Suprapubic skin (tissue), 4 donors: Measurements from ENCODE around the gene RNASEL. TPM values are rescaled to one million over a fixed set of nuclear protein-coding genes. Genes with fewer than 3 reads are reported as not detected.
"Not testable (repeated sequence)": the region's sequence is repeated elsewhere in the genome, so short reads cannot be mapped to it uniquely, and the experiment has no call there.

ENCODE experiments used
- DNase-seq, 2 donors: peaks; one replicate each; pipeline ENCODE4 v3.0.0-alpha.2; 2019; ENCODE audit warnings: low spot score in 2 of 2
- H3K27ac ChIP-seq: fragments of 200-600 bp; sonication (generic); one replicate; pipeline ENCODE4 v1.5.1; 2019
- H3K27me3 ChIP-seq: fragments of 200-600 bp; sonication (generic); one replicate; pipeline ENCODE4 v1.5.1; 2019
- H3K36me3 ChIP-seq: fragments of 200-600 bp; sonication (generic); one replicate; pipeline ENCODE4 v1.5.1; 2019
- H3K4me1 ChIP-seq: fragments of 200-600 bp; sonication (generic); one replicate; pipeline ENCODE4 v1.5.1; 2019
- H3K4me3 ChIP-seq: fragments of 200-600 bp; sonication (generic); one replicate; pipeline ENCODE4 v1.5.1; 2019; ENCODE audit warnings: mild to moderate bottlenecking
- H3K9me3 ChIP-seq: fragments of 200-600 bp; sonication (generic); one replicate; pipeline ENCODE4 v1.5.1; 2019
- CTCF ChIP-seq, 2 donors: fragments of 200-600 bp in 1 of 2; fragments of 450-650 bp in 1 of 2; sonication (generic) in 1 of 2; IDR thresholded peaks; one replicate each; pipeline ENCODE4 v1.5.1; 2016 to 2019; ENCODE audit warnings: antibody characterized with exemption in 2 of 2, mild to moderate bottlenecking in 1 of 2, moderate library complexity in 1 of 2
- EP300 ChIP-seq: sonication (generic); formaldehyde crosslinking; IDR thresholded peaks from one replicate; pipeline ENCODE4 v1.6.1; 2017; ENCODE audit warnings: antibody characterized with exemption
- POLR2A ChIP-seq, 2 donors: fragments of 450-650 bp; IDR thresholded peaks; one replicate each; pipeline ENCODE4 v1.6.1; 2017; ENCODE audit warnings: antibody characterized with exemption in 2 of 2, mild to moderate bottlenecking in 2 of 2, moderate library complexity in 2 of 2
- POLR2AphosphoS5 ChIP-seq, 3 donors: sonication (generic); formaldehyde crosslinking; IDR thresholded peaks; one replicate each; pipeline ENCODE4 v1.6.1; 2017; ENCODE audit warnings: antibody characterized with exemption in 3 of 3
- WGBS: methylation state at CpG from one replicate; pipeline ENCODE4 v1.1.5; 2018; 5-methylcytosine and 5-hydroxymethylcytosine counted together
- total RNA-seq, 4 donors: library from RNA; depleted of rRNA; stranded (reverse); fragments of >200 nt; gene quantifications; one replicate each; pipeline ENCODE4 v1.1.0, GENCODE V29; 2016

RNASEL gene
- total RNA-seq, 4 donors from 2014 or later, result 4.1 to 10.7 (median 6.2) TPM

GRCh38 chr1:182633657-182634281 lies 44.7 kb upstream of the RNASEL start:
- TF ChIP-seq POLR2AphosphoS5 (IDR thresholded peaks at IDR 0.05), result no peak
- TF ChIP-seq POLR2A (IDR thresholded peaks at IDR 0.05), result no peak
- no peak for TF ChIP-seq CTCF (IDR thresholded peaks at IDR 0.05)
- TF ChIP-seq EP300, result no peak
- no peak overlapping the region for H3K27ac ChIP-seq
- no peak overlapping the region for H3K4me3 ChIP-seq
- DNase-seq, result no peak
- no peaks in the 10 kb centered on the region for H3K4me1 ChIP-seq
- H3K36me3 ChIP-seq, result no peaks in the 10 kb centered on the region
- peaks cover 3% of the 10 kb centered on the region for H3K27me3 ChIP-seq
- H3K9me3 ChIP-seq, result no peaks in the 10 kb centered on the region
- 77% methylated on average over 11 of the region's 11 CpGs for WGBS

- Histone ChIP-seq H3K27ac (no peak overlapping the region), H3K9me3 (no peaks in the 10 kb centered on the region), H3K4me3 (no peak overlapping the region), H3K27me3 (peaks cover 3% of the 10 kb centered on the region), H3K4me1 (no peaks in the 10 kb centered on the region), H3K36me3 (no peaks in the 10 kb centered on the region)
- no peak for TF ChIP-seq CTCF (IDR thresholded peaks at IDR 0.05)
- TF ChIP-seq POLR2AphosphoS5 (IDR thresholded peaks at IDR 0.05), result no peak
- TF ChIP-seq EP300, result no peak
- no peak for TF ChIP-seq POLR2A (IDR thresholded peaks at IDR 0.05)
- DNase-seq, result no peak
These were observed 44.0 kb upstream of the RNASEL start for GRCh38 chr1:182633031-182633430.

- WGBS, result 82% methylated on average over 12 of the region's 12 CpGs
- H3K9me3 ChIP-seq, H3K27ac ChIP-seq, H3K36me3 ChIP-seq, DNase-seq, H3K4me1 ChIP-seq, H3K4me3 ChIP-seq, H3K27me3 ChIP-seq: not testable (repeated sequence)
These were observed 43.4 kb upstream of the RNASEL start for GRCh38 chr1:182632441-182632857.

- H3K27ac ChIP-seq, result no peak overlapping the region
- no peak overlapping the region for H3K4me3 ChIP-seq
- 97% methylated on average over 1 of the region's 1 CpG for WGBS
- no peak for DNase-seq
- TF ChIP-seq CTCF (IDR thresholded peaks at IDR 0.05) (no peak), POLR2AphosphoS5 (IDR thresholded peaks at IDR 0.05) (no peak), POLR2A (IDR thresholded peaks at IDR 0.05) (no peak), EP300 (no peak)
- H3K27me3 ChIP-seq, result peaks cover 3% of the 10 kb centered on the region
- no peaks in the 10 kb centered on the region for H3K9me3 ChIP-seq
- peaks cover 1% of the 10 kb centered on the region for H3K4me1 ChIP-seq
- no peaks in the 10 kb centered on the region for H3K36me3 ChIP-seq
These were observed 42.9 kb upstream of the RNASEL start for GRCh38 chr1:182631954-182632353.

- TF ChIP-seq CTCF (IDR thresholded peaks at IDR 0.05) (no peak), EP300 (no peak), POLR2A (IDR thresholded peaks at IDR 0.05) (no peak), POLR2AphosphoS5 (IDR thresholded peaks at IDR 0.05) (no peak)
- peaks cover 9% of the 10 kb centered on the region for H3K4me1 ChIP-seq
- no peak for DNase-seq
- no peaks in the 10 kb centered on the region for H3K9me3 ChIP-seq
- no peak overlapping the region for H3K4me3 ChIP-seq
- no peak overlapping the region for H3K27ac ChIP-seq
- no peaks in the 10 kb centered on the region for H3K27me3 ChIP-seq
- H3K36me3 ChIP-seq, result no peaks in the 10 kb centered on the region
These were observed 42.1 kb upstream of the RNASEL start for GRCh38 chr1:182631053-182631677.
